HFFc6 (cell line): Measurements from ENCODE around the gene PLA2G2C. TPM values are rescaled to one million over a fixed set of nuclear protein-coding genes. Genes with fewer than 3 reads are reported as not detected.

Source experiments
- DNase-seq: peaks from one replicate; pipeline ENCODE4 v3.0.0-alpha.2; 2018
- H3K27ac Mint-ChIP-seq: 2 replicates; pipeline ENCODE4 v1.8.0; 2020; ENCODE audit warnings: mild to moderate bottlenecking, mixed read lengths
- H3K27me3 Mint-ChIP-seq: 2 replicates; pipeline ENCODE4 v1.8.0; 2021; ENCODE audit warnings: mild to moderate bottlenecking, moderate library complexity, mixed read lengths; ENCODE audit not compliant: insufficient read depth
- H3K36me3 Mint-ChIP-seq: 2 replicates; pipeline ENCODE4 v1.8.0; 2021; ENCODE audit warnings: low read depth, mixed read lengths
- H3K4me1 Mint-ChIP-seq: 2 replicates; pipeline ENCODE4 v1.8.0; 2020; ENCODE audit warnings: low read depth, mixed read lengths
- H3K4me3 Mint-ChIP-seq: 2 replicates; pipeline ENCODE4 v1.8.0; 2020; ENCODE audit warnings: mild to moderate bottlenecking, moderate library complexity, mixed read lengths
- H3K9me3 Mint-ChIP-seq: 2 replicates; pipeline ENCODE4 v1.8.0; 2020; ENCODE audit warnings: mild to moderate bottlenecking, mixed read lengths
- total RNA-seq, 6 experiments: library from RNA; stranded (reverse); fragmentation: NEBNext Ultra II Directional; extraction: Animal tissue kit (Norgen Biotek cat#: 25700); gene quantifications; 2 replicates in 1 of 6; 3 replicates in 5 of 6; pipeline ENCODE4 v1.2.3, GENCODE V29; 2021
- TF ChIP-seq, protein P1 (sequence below): fragments of 200-600 bp; sonication (generic); IDR thresholded peaks from 2 replicates; pipeline ENCODE4 v1.5.0; 2021; ENCODE audit warnings: antibody characterized with exemption, mild to moderate bottlenecking

Gene PLA2G2C
- total RNA-seq, 6 experiments from 2014 or later = not detected

DNA sequence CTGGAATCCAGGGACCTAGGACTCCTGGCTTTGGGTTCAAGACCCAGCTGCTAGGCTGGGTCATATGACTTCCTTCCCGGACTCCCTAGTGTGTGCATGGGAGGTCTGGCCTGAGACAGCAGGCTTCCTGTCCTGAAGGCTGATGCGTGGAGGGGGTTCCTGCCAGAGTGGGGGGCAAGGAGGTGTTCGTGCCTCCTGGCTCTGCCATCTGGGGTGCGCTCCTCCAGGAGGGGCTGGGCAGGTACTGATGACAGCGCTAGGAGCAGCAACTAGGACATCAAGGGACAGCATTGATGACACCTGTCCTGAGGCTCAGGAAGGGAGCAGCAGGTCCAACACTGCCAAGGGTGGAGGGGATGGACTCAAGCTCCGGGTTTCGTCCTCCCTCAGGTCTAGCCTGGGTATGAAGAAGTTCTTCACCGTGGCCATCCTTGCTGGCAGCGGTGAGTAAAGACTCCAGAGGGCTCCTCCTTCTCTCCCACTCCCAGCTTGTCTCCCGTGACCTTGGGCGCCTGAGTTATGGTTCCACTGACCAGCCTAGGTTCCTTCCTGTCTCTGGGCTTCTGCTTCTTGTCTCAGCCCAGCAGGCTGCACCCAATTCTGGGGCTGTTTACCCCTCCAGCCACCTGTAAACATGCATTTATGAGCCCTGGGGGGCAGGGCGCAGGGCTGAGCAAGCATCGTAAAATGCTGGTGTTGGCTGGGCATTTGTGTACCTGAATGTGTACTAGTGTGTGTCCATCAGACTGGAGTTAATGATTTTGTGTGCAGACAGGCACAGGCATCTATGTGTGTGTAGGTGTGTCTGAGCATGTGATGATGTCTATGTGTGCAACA is 46.3 kb downstream of the PLA2G2C start:
- TF ChIP-seq, protein P1, sequence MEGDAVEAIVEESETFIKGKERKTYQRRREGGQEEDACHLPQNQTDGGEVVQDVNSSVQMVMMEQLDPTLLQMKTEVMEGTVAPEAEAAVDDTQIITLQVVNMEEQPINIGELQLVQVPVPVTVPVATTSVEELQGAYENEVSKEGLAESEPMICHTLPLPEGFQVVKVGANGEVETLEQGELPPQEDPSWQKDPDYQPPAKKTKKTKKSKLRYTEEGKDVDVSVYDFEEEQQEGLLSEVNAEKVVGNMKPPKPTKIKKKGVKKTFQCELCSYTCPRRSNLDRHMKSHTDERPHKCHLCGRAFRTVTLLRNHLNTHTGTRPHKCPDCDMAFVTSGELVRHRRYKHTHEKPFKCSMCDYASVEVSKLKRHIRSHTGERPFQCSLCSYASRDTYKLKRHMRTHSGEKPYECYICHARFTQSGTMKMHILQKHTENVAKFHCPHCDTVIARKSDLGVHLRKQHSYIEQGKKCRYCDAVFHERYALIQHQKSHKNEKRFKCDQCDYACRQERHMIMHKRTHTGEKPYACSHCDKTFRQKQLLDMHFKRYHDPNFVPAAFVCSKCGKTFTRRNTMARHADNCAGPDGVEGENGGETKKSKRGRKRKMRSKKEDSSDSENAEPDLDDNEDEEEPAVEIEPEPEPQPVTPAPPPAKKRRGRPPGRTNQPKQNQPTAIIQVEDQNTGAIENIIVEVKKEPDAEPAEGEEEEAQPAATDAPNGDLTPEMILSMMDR = no peak
- no peak overlapping the region for H3K27ac Mint-ChIP-seq
- no peaks in the 10 kb centered on the region for H3K9me3 Mint-ChIP-seq
- no peaks in the 10 kb centered on the region for H3K4me1 Mint-ChIP-seq
- DNase-seq = no peak
- no peak overlapping the region for H3K4me3 Mint-ChIP-seq
- no peaks in the 10 kb centered on the region for H3K36me3 Mint-ChIP-seq
- peaks cover 42% of the 10 kb centered on the region; the same call in 1 of the 2 replicates for H3K27me3 Mint-ChIP-seq

DNA sequence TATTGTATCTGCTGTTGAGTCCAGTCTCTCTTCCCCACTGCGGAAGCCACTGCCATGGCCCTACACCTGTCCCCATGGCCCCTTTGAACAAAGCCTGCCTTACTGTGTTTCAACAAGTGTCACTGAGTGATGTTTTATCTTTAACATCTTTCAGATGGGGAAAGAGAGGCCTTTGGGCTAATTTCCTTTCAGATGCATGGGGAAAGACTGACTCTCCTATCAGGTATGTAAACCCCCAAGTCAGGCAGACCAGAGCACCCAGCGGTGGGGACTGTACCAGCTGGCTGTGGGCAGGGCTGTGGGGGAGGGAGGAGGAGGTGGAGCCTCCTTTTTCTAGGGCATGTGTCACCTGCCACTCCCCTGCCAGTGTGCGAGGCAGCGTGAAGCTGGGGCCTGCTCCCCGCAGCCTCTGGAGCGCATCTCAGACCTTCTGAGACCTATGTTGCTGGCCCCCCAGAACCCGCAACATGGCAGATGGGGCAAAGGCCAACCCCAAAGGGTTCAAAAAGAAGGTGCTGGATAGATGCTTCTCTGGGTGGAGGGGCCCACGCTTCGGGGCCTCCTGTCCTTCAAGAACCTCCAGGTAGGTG is 47.3 kb downstream of the PLA2G2C start, which contains the start of gene PLA2G2F:
Gene PLA2G2F, plus strand, starts transcription at position 363 of the 590 bp plus-strand sequence. Its CDS starts 105 bp downstream, at position 468.
- DNase-seq = no peak
- H3K36me3 Mint-ChIP-seq = no peaks in the 10 kb centered on the region
- H3K4me1 Mint-ChIP-seq = no peaks in the 10 kb centered on the region
- TF ChIP-seq, protein P1 = no peak
- peaks cover 42% of the 10 kb centered on the region; the same call in 1 of the 2 replicates for H3K27me3 Mint-ChIP-seq
- no peak within 1 kb of the TSS for H3K27ac Mint-ChIP-seq
- H3K9me3 Mint-ChIP-seq = no peaks in the 10 kb centered on the region
- no peak within 1 kb of the TSS for H3K4me3 Mint-ChIP-seq

DNA sequence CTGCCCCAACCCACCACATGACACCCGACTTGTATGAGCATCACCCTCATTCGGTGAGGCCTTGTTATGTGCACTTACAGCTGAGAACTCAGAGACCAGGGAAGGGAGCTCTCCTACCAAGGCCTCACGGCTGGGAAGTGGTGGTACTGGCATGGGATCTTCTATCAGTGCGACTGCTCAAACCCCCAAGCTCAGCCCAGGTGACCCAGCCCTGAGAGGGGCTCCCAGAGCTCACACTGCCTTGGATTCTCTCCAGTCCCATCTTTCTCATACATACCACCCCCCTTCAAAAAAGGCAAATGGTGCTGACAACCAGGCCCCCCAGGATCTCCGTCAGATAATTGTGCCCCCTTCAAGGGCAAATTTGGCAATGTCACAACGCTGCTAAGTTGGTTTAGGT is 48.0 kb downstream of the PLA2G2C start:
- Mint-ChIP-seq H3K27ac (no peak overlapping the region), H3K4me1 (no peaks in the 10 kb centered on the region), H3K36me3 (no peaks in the 10 kb centered on the region), H3K27me3 (peaks cover 46% of the 10 kb centered on the region; the same call in 1 of the 2 replicates), H3K9me3 (no peaks in the 10 kb centered on the region), H3K4me3 (no peak overlapping the region)
- TF ChIP-seq, protein P1 = no peak
- no peak for DNase-seq

GRCh38 chr1:20137604-20138003 is 48.7 kb downstream of the PLA2G2C start:
- Mint-ChIP-seq H3K4me3 (no peak overlapping the region), H3K27me3 (peaks cover 43% of the 10 kb centered on the region; the same call in 1 of the 2 replicates), H3K27ac (no peak overlapping the region), H3K4me1 (no peaks in the 10 kb centered on the region), H3K9me3 (no peaks in the 10 kb centered on the region), H3K36me3 (no peaks in the 10 kb centered on the region)
- TF ChIP-seq, protein P1 = no peak
- no peak for DNase-seq

DNA sequence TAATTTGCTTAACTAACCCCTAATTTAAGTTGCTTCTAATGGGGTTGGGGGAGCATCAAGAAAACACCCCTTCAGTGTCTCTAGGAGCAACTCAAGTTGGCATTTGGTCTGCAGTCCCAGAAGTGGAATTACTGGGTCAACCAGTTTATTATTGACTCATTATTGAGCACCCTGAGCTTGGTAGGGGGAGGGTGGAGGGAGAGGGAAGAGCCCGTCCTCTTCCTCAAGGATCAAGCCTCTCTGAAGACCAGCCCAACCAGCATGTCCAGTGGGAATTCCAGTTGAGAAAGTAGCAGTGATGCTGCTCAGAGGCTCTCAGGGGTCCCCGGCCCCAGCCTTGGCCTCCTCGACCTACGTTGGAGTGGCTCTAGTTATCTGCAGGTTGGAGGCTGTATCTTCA is 49.3 kb downstream of the PLA2G2C start:
- no peaks in the 10 kb centered on the region for H3K36me3 Mint-ChIP-seq
- no peaks in the 10 kb centered on the region for H3K4me1 Mint-ChIP-seq
- H3K4me3 Mint-ChIP-seq = no peak overlapping the region
- TF ChIP-seq, protein P1 = no peak
- H3K27me3 Mint-ChIP-seq = peaks cover 46% of the 10 kb centered on the region; the same call in 1 of the 2 replicates
- no peak overlapping the region for H3K27ac Mint-ChIP-seq
- H3K9me3 Mint-ChIP-seq = no peaks in the 10 kb centered on the region
- no peak for DNase-seq
